Measurements from ENCODE around the gene TCHP. TPM values are rescaled to one million over a fixed set of nuclear protein-coding genes. Genes with fewer than 3 reads are reported as not detected.

TCHP gene
- total RNA-seq, 6 experiments from 2014 or later = 4.9 to 8.8 (median 6.8) TPM

DNA sequence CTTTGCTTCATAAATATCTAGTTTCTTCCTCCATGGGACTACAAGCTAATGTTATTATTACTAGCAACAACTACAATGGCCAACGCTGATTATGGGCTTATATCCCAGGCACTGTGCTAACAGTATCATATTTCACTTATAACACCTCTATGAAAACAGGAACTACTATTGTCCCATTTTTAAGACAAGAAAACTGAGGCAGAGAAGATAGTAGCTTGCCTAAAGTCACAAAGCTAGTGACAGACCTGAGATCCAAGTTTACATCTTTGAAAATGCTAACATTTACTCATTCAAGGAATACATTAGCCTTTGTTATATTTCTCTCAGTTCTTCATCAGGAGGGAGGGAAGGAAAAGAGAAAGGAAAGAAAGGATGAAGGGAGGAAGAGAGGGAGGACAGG is 63.3 kb downstream of the TCHP start:
- TF ChIP-seq, protein P1, sequence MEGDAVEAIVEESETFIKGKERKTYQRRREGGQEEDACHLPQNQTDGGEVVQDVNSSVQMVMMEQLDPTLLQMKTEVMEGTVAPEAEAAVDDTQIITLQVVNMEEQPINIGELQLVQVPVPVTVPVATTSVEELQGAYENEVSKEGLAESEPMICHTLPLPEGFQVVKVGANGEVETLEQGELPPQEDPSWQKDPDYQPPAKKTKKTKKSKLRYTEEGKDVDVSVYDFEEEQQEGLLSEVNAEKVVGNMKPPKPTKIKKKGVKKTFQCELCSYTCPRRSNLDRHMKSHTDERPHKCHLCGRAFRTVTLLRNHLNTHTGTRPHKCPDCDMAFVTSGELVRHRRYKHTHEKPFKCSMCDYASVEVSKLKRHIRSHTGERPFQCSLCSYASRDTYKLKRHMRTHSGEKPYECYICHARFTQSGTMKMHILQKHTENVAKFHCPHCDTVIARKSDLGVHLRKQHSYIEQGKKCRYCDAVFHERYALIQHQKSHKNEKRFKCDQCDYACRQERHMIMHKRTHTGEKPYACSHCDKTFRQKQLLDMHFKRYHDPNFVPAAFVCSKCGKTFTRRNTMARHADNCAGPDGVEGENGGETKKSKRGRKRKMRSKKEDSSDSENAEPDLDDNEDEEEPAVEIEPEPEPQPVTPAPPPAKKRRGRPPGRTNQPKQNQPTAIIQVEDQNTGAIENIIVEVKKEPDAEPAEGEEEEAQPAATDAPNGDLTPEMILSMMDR (IDR thresholded peaks at IDR 0.05) = no peak
- TF ChIP-seq POLR2A (IDR thresholded peaks at IDR 0.05) = no peak
- WGBS (ENCODE audit: insufficient coverage, low coverage, low lambda C conversion rate, missing lambda C conversion rate) = 100% methylated on average over 1 of the region's 1 CpG
- H3K27me3 ChIP-seq = no peaks in the 10 kb centered on the region
- H3K27ac ChIP-seq = no peak overlapping the region
- no peak for ATAC-seq
- intact Hi-C loops (cut with DNase I) = no loop called here
- peaks cover 0 to 39% (median 11%) of the 10 kb centered on the region in 4 donors for H3K36me3 ChIP-seq
- no peak overlapping the region for H3K4me3 ChIP-seq
- no peak for DNase-seq
- H3K4me1 ChIP-seq = peaks cover 0 to 16% (median 5%) of the 10 kb centered on the region in 4 donors
- no peaks in the 10 kb centered on the region for H3K9me3 ChIP-seq

DNA sequence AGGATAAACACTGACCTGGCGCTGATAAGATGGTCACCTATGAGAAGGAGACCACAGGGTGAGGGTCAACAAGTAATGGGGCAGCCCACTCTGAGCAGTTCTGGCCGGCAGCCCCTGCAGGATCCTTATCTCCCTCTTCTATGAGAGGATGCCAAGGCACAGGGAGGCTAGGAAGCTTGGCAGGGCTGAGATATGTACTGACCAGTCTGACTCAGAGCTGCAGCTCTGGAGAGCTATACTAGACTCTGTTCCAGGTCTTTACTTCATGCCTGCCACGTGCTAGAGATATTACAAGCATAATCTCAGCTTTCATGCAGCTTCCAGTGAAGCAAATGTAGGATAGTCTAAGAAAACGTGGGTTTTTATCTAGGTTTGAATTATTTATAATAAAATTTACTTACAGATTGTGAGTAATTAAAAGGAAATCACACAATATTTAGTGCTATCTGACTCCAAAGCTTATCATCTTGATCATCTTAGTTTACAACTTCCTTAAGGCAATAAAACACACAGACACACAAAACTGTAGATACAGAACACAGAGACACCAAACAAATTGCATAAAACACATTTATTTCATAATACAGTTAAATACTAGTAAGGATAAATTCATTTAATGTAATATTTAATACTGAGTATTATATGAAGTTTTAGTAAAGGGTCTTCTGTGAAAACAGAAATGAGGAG is 63.8 kb downstream of the TCHP start:
- H3K4me3 ChIP-seq = no peak overlapping the region
- H3K27me3 ChIP-seq = no peaks in the 10 kb centered on the region
- intact Hi-C loops (cut with DNase I) = no loop called here
- no peak overlapping the region for H3K27ac ChIP-seq
- 46% methylated on average over 4 of the region's 4 CpGs for WGBS (ENCODE audit: insufficient coverage, low coverage, low lambda C conversion rate, missing lambda C conversion rate)
- DNase-seq = no peak
- ATAC-seq = peak in 1 of 4 donors; percentile 10
- peaks cover 0 to 22% (median 5%) of the 10 kb centered on the region in 4 donors for H3K4me1 ChIP-seq
- H3K9me3 ChIP-seq = no peaks in the 10 kb centered on the region
- peaks cover 0 to 39% (median 11%) of the 10 kb centered on the region in 4 donors for H3K36me3 ChIP-seq
- TF ChIP-seq POLR2A (IDR thresholded peaks at IDR 0.05) = no peak
- TF ChIP-seq, protein P1 (IDR thresholded peaks at IDR 0.05) = no peak

DNA sequence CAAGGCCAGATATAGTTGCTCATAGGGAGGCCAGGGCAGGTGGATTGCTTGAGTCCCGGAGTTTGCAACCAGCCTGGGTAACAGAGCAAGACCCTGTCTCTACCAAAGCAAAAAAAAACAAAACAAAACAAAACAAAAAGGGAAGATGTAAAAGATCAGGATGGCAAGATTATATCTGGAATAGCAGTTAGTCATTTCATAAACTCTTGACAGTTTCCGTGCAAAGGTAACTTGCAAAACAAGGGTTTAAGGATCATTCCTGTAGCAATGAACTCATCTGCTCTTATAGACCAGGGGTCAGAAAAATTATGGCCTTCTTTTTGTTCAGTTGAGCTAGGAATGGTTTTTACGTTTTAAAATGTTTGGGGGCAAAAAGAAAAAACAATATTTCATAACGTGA is 66.5 kb downstream of the TCHP start:
- TF ChIP-seq, protein P1 (IDR thresholded peaks at IDR 0.05) = no peak
- TF ChIP-seq POLR2A (IDR thresholded peaks at IDR 0.05) = no peak
- Histone ChIP-seq H3K27me3 (no peaks in the 10 kb centered on the region), H3K27ac (no peak overlapping the region), H3K4me1 (peaks cover 0 to 15% (median 0%) of the 10 kb centered on the region in 4 donors), H3K9me3 (no peaks in the 10 kb centered on the region), H3K4me3 (no peak overlapping the region), H3K36me3 (peaks cover 0 to 49% (median 15%) of the 10 kb centered on the region in 4 donors)
- 79% methylated on average over 4 of the region's 4 CpGs for WGBS (ENCODE audit: insufficient coverage, low coverage, low lambda C conversion rate, missing lambda C conversion rate)
- ATAC-seq (no peak), DNase-seq (no peak)
- intact Hi-C loops (cut with DNase I) = no loop called here

DNA sequence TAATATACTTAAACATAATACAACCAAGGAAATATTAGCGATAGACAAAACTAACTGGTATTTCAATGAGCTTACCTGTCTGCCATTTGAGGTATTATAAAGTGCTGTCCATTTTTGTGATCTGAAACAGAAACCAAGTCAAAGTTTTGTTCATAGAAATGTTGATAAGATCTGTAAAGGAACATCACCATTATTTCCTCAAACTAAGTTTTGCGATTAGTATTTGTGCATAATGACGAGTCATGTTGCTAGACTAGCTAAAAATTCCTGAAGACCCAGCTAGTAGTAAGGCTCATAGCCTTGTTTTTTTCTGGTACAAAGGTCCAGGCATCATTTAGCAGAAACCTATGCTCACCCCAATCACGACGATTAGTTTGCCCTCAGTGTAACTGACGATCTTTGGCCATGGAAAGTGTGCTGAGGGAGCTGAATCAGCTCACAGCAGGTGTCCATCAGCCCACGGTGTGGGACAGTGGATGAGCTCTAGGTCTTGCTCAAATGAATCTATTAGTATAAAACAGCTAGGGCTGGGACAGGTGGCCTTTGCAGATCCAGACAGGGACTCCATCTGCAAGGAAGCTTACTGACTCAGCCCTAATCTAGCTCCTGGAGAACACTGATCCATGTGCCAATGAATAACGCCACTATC is 67.4 kb downstream of the TCHP start:
- peaks cover 0 to 15% (median 0%) of the 10 kb centered on the region in 4 donors for H3K4me1 ChIP-seq
- peak overlapping the region; percentile 49 to 75 (median 69) for H3K27ac ChIP-seq
- TF ChIP-seq, protein P1 (IDR thresholded peaks at IDR 0.05) = no peak
- no peak for TF ChIP-seq POLR2A (IDR thresholded peaks at IDR 0.05)

More for the DNA sequence above, 67.4 kb downstream of the TCHP start:
- Histone ChIP-seq H3K4me3 (peak overlapping the region in 2 of 3 donors; percentile 0 to 2), H3K9me3 (no peaks in the 10 kb centered on the region), H3K36me3 (peaks cover 0 to 47% (median 16%) of the 10 kb centered on the region in 4 donors), H3K27me3 (no peaks in the 10 kb centered on the region)
- ATAC-seq (peak; percentile 85 to 93 (median 88)), DNase-seq (peak; percentile 48 to 64 (median 64))
- 45% methylated on average over 8 of the region's 8 CpGs for WGBS (ENCODE audit: insufficient coverage, low coverage, low lambda C conversion rate, missing lambda C conversion rate)
- intact Hi-C loops (cut with DNase I) = no loop called here

Small RNA genes lying within 50 kb of the gene (small RNA-seq; reads per million reads assigned to genes)
- gene RN7SL441P = 0 reads per million in 2 experiments

Other genes with a start within 250 kb of the TCHP start
- gene FAM222A, start 186.4 kb upstream of the TCHP start, total RNA-seq = 1 to 10 TPM in 5 of 6 experiments, under 1 TPM in 1; 0.34 to 4.3 (median 1.2) TPM
- 10 to 100 TPM in 1 of 6 experiments, 1 to 10 TPM in 5; 5.3 to 10.3 (median 6.7) TPM for gene TRPV4, start 66.9 kb upstream of the TCHP start, total RNA-seq
- gene GLTP, start 19.7 kb upstream of the TCHP start, total RNA-seq = 10 to 100 TPM in 5 of 6 experiments, 1 to 10 TPM in 1; 9.8 to 20.8 (median 13.6) TPM
- 10 to 100 TPM; 13.3 to 24.8 (median 16.8) TPM for gene GIT2, start 96.1 kb downstream of the TCHP start, total RNA-seq
- 10 to 100 TPM; 14.4 to 33.7 (median 24.6) TPM for gene ANKRD13A, start 99.2 kb downstream of the TCHP start, total RNA-seq
- gene C12orf76, start 148.2 kb downstream of the TCHP start, total RNA-seq = 10 to 100 TPM in 1 of 6 experiments, 1 to 10 TPM in 5; 3.0 to 10.1 (median 6.4) TPM
- 1 to 10 TPM; 1.3 to 5.1 (median 2.5) TPM for gene IFT81, start 224.1 kb downstream of the TCHP start, total RNA-seq